Measurements from ENCODE around the gene MAP3K7CL. TPM values are rescaled to one million over a fixed set of nuclear protein-coding genes. Genes with fewer than 3 reads are reported as not detected.
A peak's percentile ranks its signal among the peaks of the same experiment; 100 is the strongest.
"Not testable (repeated sequence)": the region's sequence is repeated elsewhere in the genome, so short reads cannot be mapped to it uniquely, and the experiment has no call there.

The MAP3K7CL gene
- polyA plus RNA-seq, 4 donors, result 3.0 to 6.9 (median 3.6) TPM

DNA sequence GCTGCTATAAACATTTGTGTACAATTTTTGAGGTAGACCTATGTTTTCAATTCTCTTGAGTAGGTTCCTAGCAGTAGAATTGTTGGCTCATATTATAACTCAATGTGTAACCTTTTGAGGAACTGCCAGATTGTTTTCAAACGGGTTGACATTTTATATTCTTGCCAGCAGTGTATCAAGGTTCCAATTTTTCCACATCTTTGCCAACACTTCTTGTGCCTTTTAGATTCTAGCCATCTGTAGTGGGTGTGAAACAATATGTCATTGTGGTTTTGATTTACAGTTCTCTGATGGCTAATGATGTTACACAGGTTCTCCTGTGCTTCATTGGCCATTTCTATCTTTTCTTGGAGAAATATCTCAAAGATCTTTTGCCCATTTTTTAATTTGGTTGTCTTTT lies 36.4 kb downstream of the MAP3K7CL start:
- H3K27me3 ChIP-seq (ENCODE audit: control insufficient read depth in 3 of 3, insufficient read depth in 3 of 3, low read length in 3 of 3), result no peaks in the 10 kb centered on the region
- DNase-seq (no peak), FAIRE-seq (no peak)
- 12 to 45% (median 40%) methylated on average over 1 of the region's 1 CpG for WGBS, 3 donors
- no peaks in the 10 kb centered on the region for H3K4me1 ChIP-seq (ENCODE audit: control insufficient read depth in 3 of 3, insufficient read depth in 2 of 3, low read depth in 1 of 3, low read length in 2 of 3)
- no peaks in the 10 kb centered on the region for H3K9me3 ChIP-seq (ENCODE audit: control insufficient read depth in 2 of 2, insufficient read depth in 1 of 2, low read depth in 1 of 2, low read length in 1 of 2)
- no peaks in the 10 kb centered on the region for H3K36me3 ChIP-seq (ENCODE audit: control insufficient read depth in 3 of 3, insufficient read depth in 2 of 3, low read depth in 1 of 3, low read length in 3 of 3)
- H3K27ac ChIP-seq (ENCODE audit: low read depth in 1 of 3, low read length in 2 of 3), result no peak overlapping the region
- no peak overlapping the region for H3K4me3 ChIP-seq (ENCODE audit: low read depth in 1 of 3, low read length in 3 of 3)

DNA sequence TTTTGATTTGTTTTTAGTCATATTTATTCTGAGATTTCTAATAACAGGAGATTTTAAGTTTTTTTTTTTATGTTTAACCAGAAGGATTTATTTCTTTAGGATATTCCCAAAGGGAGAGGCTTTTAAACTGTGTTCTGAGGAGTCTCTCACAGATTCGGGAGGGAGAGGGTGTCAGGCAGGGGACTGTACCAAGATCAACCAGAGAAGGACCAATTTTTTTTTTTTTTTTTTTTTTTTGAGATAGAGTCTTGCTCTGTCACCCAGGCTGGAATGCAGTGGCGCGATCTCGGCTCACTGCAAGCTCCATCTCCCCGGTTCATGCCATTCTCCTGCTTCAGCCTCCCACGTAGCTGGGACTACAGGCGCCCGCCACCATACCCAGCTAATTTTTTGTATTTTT lies 37.0 kb downstream of the MAP3K7CL start:
- H3K4me3 ChIP-seq (ENCODE audit: low read depth in 1 of 3, low read length in 3 of 3); FAIRE-seq; H3K27ac ChIP-seq (ENCODE audit: low read depth in 1 of 3, low read length in 2 of 3); H3K36me3 ChIP-seq (ENCODE audit: control insufficient read depth in 3 of 3, insufficient read depth in 2 of 3, low read depth in 1 of 3, low read length in 3 of 3); H3K9me3 ChIP-seq (ENCODE audit: control insufficient read depth in 2 of 2, insufficient read depth in 1 of 2, low read depth in 1 of 2, low read length in 1 of 2); H3K27me3 ChIP-seq (ENCODE audit: control insufficient read depth in 3 of 3, insufficient read depth in 3 of 3, low read length in 3 of 3); H3K4me1 ChIP-seq (ENCODE audit: control insufficient read depth in 3 of 3, insufficient read depth in 2 of 3, low read depth in 1 of 3, low read length in 2 of 3); DNase-seq: not testable (repeated sequence)
- 91 to 95% (median 94%) methylated on average over 8 of the region's 8 CpGs for WGBS, 3 donors

DNA sequence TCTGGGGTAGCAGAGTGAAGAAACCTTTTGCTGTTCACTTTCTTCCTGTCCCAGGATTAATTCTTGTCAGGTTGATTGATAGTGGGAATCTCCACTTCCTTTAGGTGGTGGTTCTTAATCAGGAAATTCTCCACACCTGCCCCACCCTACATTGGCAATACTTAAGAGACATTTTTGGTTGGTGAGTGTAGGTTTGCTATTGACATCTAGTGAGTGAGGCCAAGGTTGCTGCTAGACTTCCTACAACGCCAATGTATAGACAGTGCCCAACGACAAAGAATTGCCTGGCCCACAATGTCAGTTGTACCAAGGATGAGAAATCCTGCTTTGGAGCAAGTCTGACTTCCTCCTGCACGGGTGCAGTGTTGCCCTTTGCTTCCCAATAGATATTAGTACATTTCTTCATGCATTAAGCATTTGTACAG lies 38.5 kb downstream of the MAP3K7CL start:
- WGBS, 3 donors, result 66 to 73% (median 73%) methylated on average over 3 of the region's 3 CpGs
- Histone ChIP-seq H3K4me3 (ENCODE audit: low read depth in 1 of 3, low read length in 3 of 3) (no peak overlapping the region), H3K27me3 (ENCODE audit: control insufficient read depth in 3 of 3, insufficient read depth in 3 of 3, low read length in 3 of 3) (no peaks in the 10 kb centered on the region), H3K36me3 (ENCODE audit: control insufficient read depth in 3 of 3, insufficient read depth in 2 of 3, low read depth in 1 of 3, low read length in 3 of 3) (no peaks in the 10 kb centered on the region), H3K27ac (ENCODE audit: low read depth in 1 of 3, low read length in 2 of 3) (no peak overlapping the region), H3K9me3 (ENCODE audit: control insufficient read depth in 2 of 2, insufficient read depth in 1 of 2, low read depth in 1 of 2, low read length in 1 of 2) (no peaks in the 10 kb centered on the region), H3K4me1 (ENCODE audit: control insufficient read depth in 3 of 3, insufficient read depth in 2 of 3, low read depth in 1 of 3, low read length in 2 of 3) (no peaks in the 10 kb centered on the region)
- peak in 1 of 2 donors; percentile 51 for DNase-seq
- no peak for FAIRE-seq

DNA sequence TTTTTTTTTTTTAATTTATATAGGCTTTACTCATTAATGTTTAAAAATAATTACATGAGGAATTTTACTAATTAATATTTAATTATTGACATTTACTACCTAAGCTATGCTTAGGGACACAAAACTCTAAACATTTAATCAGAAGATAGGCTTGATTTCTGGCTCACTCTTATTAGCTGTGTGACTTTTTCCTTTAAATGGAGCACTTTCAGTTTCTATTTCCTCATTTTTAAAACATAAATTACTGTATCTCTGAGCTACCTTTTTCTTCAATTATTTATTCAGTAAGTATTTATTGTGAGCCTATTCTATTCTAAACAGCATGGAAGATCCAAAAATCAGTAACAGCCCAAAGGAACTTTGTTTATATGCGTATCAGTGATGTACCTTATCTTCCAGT lies 40.5 kb downstream of the MAP3K7CL start:
- WGBS, 3 donors, result 92 to 100% (median 100%) methylated on average over 1 of the region's 1 CpG
- FAIRE-seq (no peak), DNase-seq (no peak)
- Histone ChIP-seq H3K4me1 (ENCODE audit: control insufficient read depth in 3 of 3, insufficient read depth in 2 of 3, low read depth in 1 of 3, low read length in 2 of 3) (peaks cover 0 to 4% (median 0%) of the 10 kb centered on the region in 3 donors), H3K27ac (ENCODE audit: low read depth in 1 of 3, low read length in 2 of 3) (no peak overlapping the region), H3K36me3 (ENCODE audit: control insufficient read depth in 3 of 3, insufficient read depth in 2 of 3, low read depth in 1 of 3, low read length in 3 of 3) (no peaks in the 10 kb centered on the region), H3K27me3 (ENCODE audit: control insufficient read depth in 3 of 3, insufficient read depth in 3 of 3, low read length in 3 of 3) (no peaks in the 10 kb centered on the region), H3K9me3 (ENCODE audit: control insufficient read depth in 2 of 2, insufficient read depth in 1 of 2, low read depth in 1 of 2, low read length in 1 of 2) (no peaks in the 10 kb centered on the region), H3K4me3 (ENCODE audit: low read depth in 1 of 3, low read length in 3 of 3) (no peak overlapping the region)

DNA sequence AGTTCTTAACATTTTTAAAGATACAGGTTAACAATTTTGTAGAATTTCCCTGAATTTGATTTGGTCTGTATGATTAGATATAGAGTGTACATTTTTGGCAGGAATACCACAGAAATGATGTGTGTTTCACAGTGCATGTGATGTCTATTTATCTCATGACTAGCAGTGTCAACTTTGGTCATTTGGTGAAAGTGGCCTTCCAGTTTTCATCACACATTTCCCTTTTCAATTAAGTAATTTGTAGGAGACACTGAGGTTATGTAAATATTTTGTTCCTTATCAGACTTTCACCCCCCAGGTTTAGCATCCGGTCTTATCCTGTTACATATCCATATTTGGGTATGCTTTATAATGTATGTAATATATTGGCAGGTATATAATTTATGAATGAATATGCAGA lies 41.8 kb downstream of the MAP3K7CL start:
- H3K27ac ChIP-seq (ENCODE audit: low read depth in 1 of 3, low read length in 2 of 3), result no peak overlapping the region
- FAIRE-seq (no peak), DNase-seq (no peak)
- WGBS, 3 donors, result 40 to 62% (median 55%) methylated on average over 1 of the region's 1 CpG
- H3K9me3 ChIP-seq (ENCODE audit: control insufficient read depth in 2 of 2, insufficient read depth in 1 of 2, low read depth in 1 of 2, low read length in 1 of 2), result no peaks in the 10 kb centered on the region
- no peaks in the 10 kb centered on the region for H3K36me3 ChIP-seq (ENCODE audit: control insufficient read depth in 3 of 3, insufficient read depth in 2 of 3, low read depth in 1 of 3, low read length in 3 of 3)
- no peak overlapping the region for H3K4me3 ChIP-seq (ENCODE audit: low read depth in 1 of 3, low read length in 3 of 3)
- H3K27me3 ChIP-seq (ENCODE audit: control insufficient read depth in 3 of 3, insufficient read depth in 3 of 3, low read length in 3 of 3), result no peaks in the 10 kb centered on the region
- H3K4me1 ChIP-seq (ENCODE audit: control insufficient read depth in 3 of 3, insufficient read depth in 2 of 3, low read depth in 1 of 3, low read length in 2 of 3), result peaks cover 0 to 4% (median 0%) of the 10 kb centered on the region in 3 donors

DNA sequence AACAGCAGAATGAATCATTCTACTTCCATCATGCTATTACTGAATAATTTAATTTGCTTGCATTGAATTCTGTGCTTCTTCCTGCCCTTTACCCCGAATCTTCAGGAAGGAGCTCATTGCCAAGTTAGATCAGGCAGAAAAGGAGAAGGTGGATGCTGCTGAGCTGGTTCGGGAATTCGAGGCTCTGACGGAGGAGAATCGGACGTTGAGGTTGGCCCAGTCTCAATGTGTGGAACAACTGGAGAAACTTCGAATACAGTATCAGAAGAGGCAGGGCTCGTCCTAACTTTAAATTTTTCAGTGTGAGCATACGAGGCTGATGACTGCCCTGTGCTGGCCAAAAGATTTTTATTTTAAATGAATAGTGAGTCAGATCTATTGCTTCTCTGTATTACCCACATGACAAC lies 44.2 kb downstream of the MAP3K7CL start:
- DNase-seq (no peak), FAIRE-seq (no peak)
- no peaks in the 10 kb centered on the region for H3K9me3 ChIP-seq (ENCODE audit: control insufficient read depth in 2 of 2, insufficient read depth in 1 of 2, low read depth in 1 of 2, low read length in 1 of 2)
- WGBS, 3 donors, result 64 to 86% (median 84%) methylated on average over 9 of the region's 9 CpGs
- H3K27ac ChIP-seq (ENCODE audit: low read depth in 1 of 3, low read length in 2 of 3), result peak overlapping the region in 1 of 3 donors; percentile 72
- no peaks in the 10 kb centered on the region for H3K27me3 ChIP-seq (ENCODE audit: control insufficient read depth in 3 of 3, insufficient read depth in 3 of 3, low read length in 3 of 3)
- H3K4me1 ChIP-seq (ENCODE audit: control insufficient read depth in 3 of 3, insufficient read depth in 2 of 3, low read depth in 1 of 3, low read length in 2 of 3), result peaks cover 3 to 9% (median 4%) of the 10 kb centered on the region in 3 donors
- no peaks in the 10 kb centered on the region for H3K36me3 ChIP-seq (ENCODE audit: control insufficient read depth in 3 of 3, insufficient read depth in 2 of 3, low read depth in 1 of 3, low read length in 3 of 3)
- no peak overlapping the region for H3K4me3 ChIP-seq (ENCODE audit: low read depth in 1 of 3, low read length in 3 of 3)

DNA sequence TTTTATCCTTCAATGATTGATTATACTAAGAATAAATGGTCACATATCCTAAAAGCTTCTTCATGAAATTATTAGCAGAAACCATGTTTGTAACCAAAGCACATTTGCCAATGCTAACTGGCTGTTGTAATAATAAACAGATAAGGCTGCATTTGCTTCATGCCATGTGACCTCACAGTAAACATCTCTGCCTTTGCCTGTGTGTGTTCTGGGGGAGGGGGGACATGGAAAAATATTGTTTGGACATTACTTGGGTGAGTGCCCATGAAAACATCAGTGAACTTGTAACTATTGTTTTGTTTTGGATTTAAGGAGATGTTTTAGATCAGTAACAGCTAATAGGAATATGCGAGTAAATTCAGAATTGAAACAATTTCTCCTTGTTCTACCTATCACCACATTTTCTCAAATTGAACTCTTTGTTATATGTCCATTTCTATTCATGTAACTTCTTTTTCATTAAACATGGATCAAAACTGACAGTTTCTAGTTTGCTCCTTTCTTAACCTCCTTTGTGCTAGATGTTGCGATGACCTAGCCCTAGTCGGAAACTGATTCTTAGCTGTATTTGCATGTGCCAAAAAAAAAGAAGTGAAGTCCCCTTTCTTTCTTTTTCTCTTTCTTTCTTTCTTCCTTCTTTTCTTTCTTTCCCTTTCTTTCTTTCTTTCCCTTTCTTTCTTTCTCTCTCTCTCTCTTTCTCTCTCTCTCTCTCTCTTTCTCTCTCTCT lies 45.1 kb downstream of the MAP3K7CL start:
- Histone ChIP-seq H3K9me3 (ENCODE audit: control insufficient read depth in 2 of 2, insufficient read depth in 1 of 2, low read depth in 1 of 2, low read length in 1 of 2) (no peaks in the 10 kb centered on the region), H3K36me3 (ENCODE audit: control insufficient read depth in 3 of 3, insufficient read depth in 2 of 3, low read depth in 1 of 3, low read length in 3 of 3) (no peaks in the 10 kb centered on the region), H3K27me3 (ENCODE audit: control insufficient read depth in 3 of 3, insufficient read depth in 3 of 3, low read length in 3 of 3) (no peaks in the 10 kb centered on the region), H3K4me3 (ENCODE audit: low read depth in 1 of 3, low read length in 3 of 3) (no peak overlapping the region), H3K27ac (ENCODE audit: low read depth in 1 of 3, low read length in 2 of 3) (no peak overlapping the region), H3K4me1 (ENCODE audit: control insufficient read depth in 3 of 3, insufficient read depth in 2 of 3, low read depth in 1 of 3, low read length in 2 of 3) (peaks cover 3 to 9% (median 4%) of the 10 kb centered on the region in 3 donors)
- 66 to 90% (median 86%) methylated on average over 3 of the region's 3 CpGs for WGBS, 3 donors
- DNase-seq (peak in 1 of 2 donors; percentile 36), FAIRE-seq (no peak)

DNA sequence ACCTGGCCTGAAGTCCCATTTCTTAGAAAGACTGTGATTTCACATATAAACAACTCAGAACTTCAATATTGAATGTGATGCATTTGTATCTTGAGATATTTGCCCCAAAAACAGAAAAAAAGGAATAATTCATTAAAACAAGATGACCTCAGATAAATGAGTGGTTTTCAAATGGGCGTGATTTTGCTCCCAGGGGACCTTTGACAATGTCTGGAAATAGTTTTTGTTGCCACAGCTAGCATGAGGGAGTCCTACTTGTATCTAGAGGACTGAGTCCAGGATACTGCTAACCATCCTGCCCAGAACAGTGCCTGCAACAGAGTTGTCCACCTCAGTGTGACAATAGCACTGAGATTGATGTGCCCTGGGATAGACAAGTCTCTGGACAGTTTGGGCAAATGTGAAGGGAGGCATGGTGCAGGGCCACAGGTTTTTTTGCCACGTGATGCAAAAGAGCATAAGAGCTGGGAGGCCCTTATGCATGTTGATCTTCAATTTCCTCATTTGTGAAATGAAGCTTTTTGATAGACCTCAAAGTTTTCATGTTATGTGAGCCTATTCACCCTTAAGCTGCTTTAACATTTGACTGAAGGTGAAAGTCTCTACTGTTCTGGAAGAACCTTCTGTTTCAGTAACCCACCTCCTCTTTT lies 46.2 kb downstream of the MAP3K7CL start:
- Histone ChIP-seq H3K27me3 (ENCODE audit: control insufficient read depth in 3 of 3, insufficient read depth in 3 of 3, low read length in 3 of 3) (no peaks in the 10 kb centered on the region), H3K4me1 (ENCODE audit: control insufficient read depth in 3 of 3, insufficient read depth in 2 of 3, low read depth in 1 of 3, low read length in 2 of 3) (peaks cover 3 to 9% (median 4%) of the 10 kb centered on the region in 3 donors), H3K9me3 (ENCODE audit: control insufficient read depth in 2 of 2, insufficient read depth in 1 of 2, low read depth in 1 of 2, low read length in 1 of 2) (no peaks in the 10 kb centered on the region), H3K27ac (ENCODE audit: low read depth in 1 of 3, low read length in 2 of 3) (peak overlapping the region in 1 of 3 donors; percentile 30), H3K4me3 (ENCODE audit: low read depth in 1 of 3, low read length in 3 of 3) (no peak overlapping the region), H3K36me3 (ENCODE audit: control insufficient read depth in 3 of 3, insufficient read depth in 2 of 3, low read depth in 1 of 3, low read length in 3 of 3) (no peaks in the 10 kb centered on the region)
- 69 to 82% (median 72%) methylated on average over 2 of the region's 2 CpGs for WGBS, 3 donors
- FAIRE-seq (no peak), DNase-seq (no peak)
